H9 (cell line): ENCODE results near the gene LRRC31. TPM values are rescaled to one million over a fixed set of nuclear protein-coding genes. Genes with fewer than 3 reads are reported as not detected.

ENCODE experiments used
- DNase-seq: peaks from one replicate; pipeline ENCODE4 v3.0.0-alpha.2; 2017
- H2AFZ ChIP-seq: one replicate; pipeline ENCODE4 v1.6.1; 2013; ENCODE audit warnings: mild to moderate bottlenecking, low read length, control low read depth, moderate library complexity
- H2AK5ac ChIP-seq: 2 replicates; pipeline ENCODE4 v1.6.1; 2013; ENCODE audit warnings: low read length, control low read depth, mixed read lengths; ENCODE audit not compliant: insufficient read length
- H2BK120ac ChIP-seq: one replicate; pipeline ENCODE4 v1.6.1; 2013; ENCODE audit warnings: low read depth, mild to moderate bottlenecking, low read length, control low read depth, inconsistent platforms; ENCODE audit not compliant: poor library complexity, severe bottlenecking
- H2BK12ac ChIP-seq: 2 replicates; pipeline ENCODE4 v1.6.1; 2013; ENCODE audit warnings: low read length, control low read depth, mixed read lengths, low read depth; ENCODE audit not compliant: insufficient read length
- H2BK15ac ChIP-seq: 2 replicates; pipeline ENCODE4 v1.6.1; 2013; ENCODE audit warnings: low read depth, low read length, control low read depth
- H2BK20ac ChIP-seq: one replicate; pipeline ENCODE4 v1.6.1; 2013; ENCODE audit warnings: low read depth, mild to moderate bottlenecking, low read length, control low read depth, inconsistent platforms; ENCODE audit not compliant: poor library complexity, severe bottlenecking
- H2BK5ac ChIP-seq: 2 replicates; pipeline ENCODE4 v1.6.1; 2013; ENCODE audit warnings: low read length, control low read depth, mixed read lengths; ENCODE audit not compliant: insufficient read length
- H3K14ac ChIP-seq: 2 replicates; pipeline ENCODE4 v1.6.1; 2013; ENCODE audit warnings: low read length, control low read depth; ENCODE audit not compliant: insufficient read depth
- H3K18ac ChIP-seq: 2 replicates; pipeline ENCODE4 v1.6.1; 2013; ENCODE audit warnings: low read depth, mild to moderate bottlenecking, mixed read lengths, low read length, control low read depth; ENCODE audit not compliant: insufficient read length
- H3K23ac ChIP-seq: 2 replicates; pipeline ENCODE4 v1.6.1; 2013; ENCODE audit warnings: low read length, control low read depth, mixed read lengths, low read depth; ENCODE audit not compliant: insufficient read length
- H3K23me2 ChIP-seq: 2 replicates; pipeline ENCODE4 v1.6.1; 2013; ENCODE audit warnings: low read depth, mild to moderate bottlenecking, mixed read lengths, low read length, control low read depth; ENCODE audit not compliant: insufficient read length, poor library complexity, severe bottlenecking
- H3K27ac ChIP-seq: 2 replicates; pipeline ENCODE4 v1.5.1; 2013; ENCODE audit warnings: low read length, control low read depth, mixed read lengths, low read depth; ENCODE audit not compliant: insufficient read length
- H3K27me3 ChIP-seq: 2 replicates; pipeline ENCODE4 v1.6.1; 2013; ENCODE audit warnings: low read length, control low read depth, inconsistent platforms; ENCODE audit not compliant: insufficient read depth
- H3K4ac ChIP-seq: 2 replicates; pipeline ENCODE4 v1.6.1; 2013; ENCODE audit warnings: low read depth, mild to moderate bottlenecking, control low read depth, inconsistent platforms, low read length, moderate library complexity
- H3K4me1 ChIP-seq: 2 replicates; pipeline ENCODE4 v1.6.1; 2013; ENCODE audit warnings: low read length, control low read depth, inconsistent platforms; ENCODE audit not compliant: insufficient read depth
- H3K4me2 ChIP-seq: 2 replicates; pipeline ENCODE4 v1.6.1; 2013; ENCODE audit warnings: low read length, control low read depth, mixed read lengths; ENCODE audit not compliant: insufficient read length, insufficient read depth
- H3K56ac ChIP-seq: 2 replicates; pipeline ENCODE4 v1.6.1; 2013; ENCODE audit warnings: low read depth, mild to moderate bottlenecking, mixed read lengths, low read length, control low read depth; ENCODE audit not compliant: insufficient read length
- H3K79me1 ChIP-seq: 2 replicates; pipeline ENCODE4 v1.6.1; 2013; ENCODE audit warnings: low read depth, mild to moderate bottlenecking, moderate library complexity, low read length, control low read depth, inconsistent platforms; ENCODE audit not compliant: insufficient read depth, poor library complexity, severe bottlenecking
- H3K79me2 ChIP-seq: 2 replicates; pipeline ENCODE4 v1.6.1; 2013; ENCODE audit warnings: low read length, control low read depth, inconsistent platforms; ENCODE audit not compliant: insufficient read depth
- H3K9ac ChIP-seq: 2 replicates; pipeline ENCODE4 v1.6.1; 2013; ENCODE audit warnings: low read length, control low read depth, mixed read lengths; ENCODE audit not compliant: insufficient read length; ENCODE audit errors: extremely low read depth
- H3K9me3 ChIP-seq: one replicate; pipeline ENCODE4 v1.6.1; 2013; ENCODE audit warnings: low read depth, low read length, inconsistent platforms; ENCODE audit not compliant: control insufficient read depth
- H3T11ph ChIP-seq: one replicate; pipeline ENCODE4 v1.6.1; 2013; ENCODE audit warnings: mild to moderate bottlenecking, low read length, control low read depth, inconsistent platforms
- H4K20me1 ChIP-seq: one replicate; pipeline ENCODE4 v1.6.1; 2013; ENCODE audit not compliant: control insufficient read depth, insufficient read length, insufficient read depth
- H4K5ac ChIP-seq: 2 replicates; pipeline ENCODE4 v1.6.1; 2013; ENCODE audit warnings: low read depth, mild to moderate bottlenecking, mixed read lengths, low read length, control low read depth; ENCODE audit not compliant: insufficient read length
- H4K8ac ChIP-seq: replicated peaks from 2 replicates; pipeline ENCODE4 v1.6.1; 2013; ENCODE audit warnings: low read length, control low read depth, mixed read lengths, low read depth; ENCODE audit not compliant: insufficient read length
- H4K91ac ChIP-seq: 2 replicates; pipeline ENCODE4 v1.6.1; 2013; ENCODE audit warnings: low read depth, mild to moderate bottlenecking, moderate library complexity, mixed read lengths, low read length, control low read depth; ENCODE audit not compliant: insufficient read length
- H3K27ac Mint-ChIP-seq, 3 experiments: 2 replicates in 2 of 3; 3 replicates in 1 of 3; pipeline ENCODE4 v1.8.0; 2020 to 2021; ENCODE audit warnings: mixed read lengths in 3 of 3, mild to moderate bottlenecking in 1 of 3, moderate library complexity in 1 of 3
- H3K27me3 Mint-ChIP-seq: 2 replicates; pipeline ENCODE4 v1.8.0; 2021; ENCODE audit warnings: low read depth, mild to moderate bottlenecking, moderate library complexity, mixed read lengths
- H3K36me3 Mint-ChIP-seq, 3 experiments: 2 replicates in 2 of 3; 3 replicates in 1 of 3; pipeline ENCODE4 v1.8.0; 2020 to 2021; ENCODE audit warnings: low read depth in 3 of 3, mixed read lengths in 3 of 3; ENCODE audit not compliant: insufficient read depth in 1 of 3
- H3K4me1 Mint-ChIP-seq, 2 experiments: 2 replicates each; pipeline ENCODE4 v1.8.0; 2020; ENCODE audit warnings: mixed read lengths in 2 of 2
- H3K4me3 Mint-ChIP-seq, 2 experiments: 2 replicates in 1 of 2; 3 replicates in 1 of 2; pipeline ENCODE4 v1.8.0; 2020 to 2021; ENCODE audit warnings: mild to moderate bottlenecking in 2 of 2, mixed read lengths in 2 of 2, moderate library complexity in 1 of 2
- H3K9me3 Mint-ChIP-seq, 2 experiments: 2 replicates in 1 of 2; 3 replicates in 1 of 2; pipeline ENCODE4 v1.8.0; 2020; ENCODE audit warnings: mild to moderate bottlenecking in 2 of 2, mixed read lengths in 2 of 2, moderate library complexity in 1 of 2
- WGBS: extraction: QIAGEN DNeasy Blood & Tissue Kit; methylation state at CpG from one replicate; pipeline ENCODE4 v1.1.7; 2013; ENCODE audit warnings: missing lambda C conversion rate, low lambda C conversion rate, mixed read lengths; ENCODE audit not compliant: insufficient read length; ENCODE audit errors: extremely low coverage; 5-methylcytosine and 5-hydroxymethylcytosine counted together
- total RNA-seq: library from RNA; stranded (reverse); gene quantifications from 2 replicates; pipeline ENCODE4 v1.2.1, GENCODE V29; 2021
- TF ChIP-seq, protein P1 (sequence below): fragments of 200-600 bp; sonication (generic); conservative IDR thresholded peaks from 3 replicates; pipeline ENCODE4 v1.8.0; 2021; ENCODE audit warnings: antibody characterized with exemption, mild to moderate bottlenecking

The LRRC31 gene
- total RNA-seq, 1 experiment from 2014 or later, result not detected

DNA sequence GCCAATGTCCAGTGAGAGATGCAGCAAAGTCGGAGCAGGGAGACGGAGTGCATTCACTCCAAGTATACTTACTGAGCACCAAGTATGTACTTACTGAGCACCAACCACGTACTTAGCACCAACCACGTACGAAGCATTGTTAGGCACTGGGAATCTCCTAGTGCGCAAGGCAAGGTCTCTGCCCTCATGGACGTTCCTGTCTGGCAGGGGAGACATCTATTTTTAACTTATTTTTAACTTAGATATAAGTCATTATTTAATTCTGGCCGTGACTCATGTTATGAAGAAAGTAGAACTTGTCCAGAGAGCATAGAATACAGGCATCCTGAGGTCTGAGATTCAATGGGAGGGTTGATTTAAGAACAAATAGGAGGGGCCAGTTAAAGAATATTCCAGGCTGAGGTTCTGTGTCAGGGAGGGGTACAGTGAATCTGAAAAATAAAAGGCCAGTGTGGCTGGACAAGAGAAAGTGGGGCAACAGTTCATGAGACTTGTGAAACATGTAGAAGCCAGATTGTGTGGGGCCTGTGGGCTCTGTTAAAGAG is 9.3 kb upstream of the LRRC31 start:
- no peak overlapping the region for H2BK12ac ChIP-seq
- H4K8ac ChIP-seq, result no peak overlapping the region
- H3K14ac ChIP-seq, result no peak overlapping the region
- H3K23me2 ChIP-seq, result peaks cover 2% of the 10 kb centered on the region
- H2BK20ac ChIP-seq, result no peak overlapping the region
- no peak overlapping the region for H2BK15ac ChIP-seq
- H3K4me1 Mint-ChIP-seq, result no peaks in the 10 kb centered on the region
- no peaks in the 10 kb centered on the region; the same call in 1 of the 2 replicates for H3K27me3 Mint-ChIP-seq
- H3T11ph ChIP-seq, result no peak overlapping the region
- no peak overlapping the region for H4K5ac ChIP-seq
- H3K4ac ChIP-seq, result no peak overlapping the region
- TF ChIP-seq, protein P1, sequence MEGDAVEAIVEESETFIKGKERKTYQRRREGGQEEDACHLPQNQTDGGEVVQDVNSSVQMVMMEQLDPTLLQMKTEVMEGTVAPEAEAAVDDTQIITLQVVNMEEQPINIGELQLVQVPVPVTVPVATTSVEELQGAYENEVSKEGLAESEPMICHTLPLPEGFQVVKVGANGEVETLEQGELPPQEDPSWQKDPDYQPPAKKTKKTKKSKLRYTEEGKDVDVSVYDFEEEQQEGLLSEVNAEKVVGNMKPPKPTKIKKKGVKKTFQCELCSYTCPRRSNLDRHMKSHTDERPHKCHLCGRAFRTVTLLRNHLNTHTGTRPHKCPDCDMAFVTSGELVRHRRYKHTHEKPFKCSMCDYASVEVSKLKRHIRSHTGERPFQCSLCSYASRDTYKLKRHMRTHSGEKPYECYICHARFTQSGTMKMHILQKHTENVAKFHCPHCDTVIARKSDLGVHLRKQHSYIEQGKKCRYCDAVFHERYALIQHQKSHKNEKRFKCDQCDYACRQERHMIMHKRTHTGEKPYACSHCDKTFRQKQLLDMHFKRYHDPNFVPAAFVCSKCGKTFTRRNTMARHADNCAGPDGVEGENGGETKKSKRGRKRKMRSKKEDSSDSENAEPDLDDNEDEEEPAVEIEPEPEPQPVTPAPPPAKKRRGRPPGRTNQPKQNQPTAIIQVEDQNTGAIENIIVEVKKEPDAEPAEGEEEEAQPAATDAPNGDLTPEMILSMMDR, result no peak
- peaks cover 0 to 3% of the 10 kb centered on the region in 2 experiments; a peak in 2 of 5 replicates for H3K9me3 Mint-ChIP-seq
- H3K9me3 ChIP-seq, result no peaks in the 10 kb centered on the region
- H3K79me1 ChIP-seq, result no peaks in the 10 kb centered on the region
- no peak overlapping the region for H3K4me2 ChIP-seq
- H4K20me1 ChIP-seq, result no peaks in the 10 kb centered on the region
- no peak overlapping the region for H2BK120ac ChIP-seq
- no peak overlapping the region for H3K4me3 Mint-ChIP-seq
- H4K91ac ChIP-seq, result no peak overlapping the region
- no peak for DNase-seq
- H3K9ac ChIP-seq, result no peak overlapping the region
- no peaks in the 10 kb centered on the region for H3K79me2 ChIP-seq
- H3K27me3 ChIP-seq, result no peaks in the 10 kb centered on the region
- H2BK5ac ChIP-seq, result no peak overlapping the region
- no peak overlapping the region for H3K23ac ChIP-seq
- H2AK5ac ChIP-seq, result no peak overlapping the region
- no peak overlapping the region for H3K27ac ChIP-seq
- H3K27ac Mint-ChIP-seq, result no peak overlapping the region
- H3K4me1 ChIP-seq, result no peaks in the 10 kb centered on the region
- H3K18ac ChIP-seq, result no peak overlapping the region
- peaks cover 0 to 4% (median 0%) of the 10 kb centered on the region in 3 experiments; a peak in 1 of 7 replicates for H3K36me3 Mint-ChIP-seq
- H3K56ac ChIP-seq, result no peak overlapping the region
- H2AFZ ChIP-seq, result no peak overlapping the region
- WGBS, result no CpG with 5 or more reads among the region's 8 CpGs
